NCI-H2029 (cell line): ENCODE results near the gene G2E3.
"Not testable (repeated sequence)": the region's sequence is repeated elsewhere in the genome, so short reads cannot be mapped to it uniquely, and the experiment has no call there.

ENCODE experiments used
- DNase-seq: peaks from one replicate; lab custom pipeline; 2025; lab: John Stamatoyannopoulos, UW

The G2E3 gene

DNA sequence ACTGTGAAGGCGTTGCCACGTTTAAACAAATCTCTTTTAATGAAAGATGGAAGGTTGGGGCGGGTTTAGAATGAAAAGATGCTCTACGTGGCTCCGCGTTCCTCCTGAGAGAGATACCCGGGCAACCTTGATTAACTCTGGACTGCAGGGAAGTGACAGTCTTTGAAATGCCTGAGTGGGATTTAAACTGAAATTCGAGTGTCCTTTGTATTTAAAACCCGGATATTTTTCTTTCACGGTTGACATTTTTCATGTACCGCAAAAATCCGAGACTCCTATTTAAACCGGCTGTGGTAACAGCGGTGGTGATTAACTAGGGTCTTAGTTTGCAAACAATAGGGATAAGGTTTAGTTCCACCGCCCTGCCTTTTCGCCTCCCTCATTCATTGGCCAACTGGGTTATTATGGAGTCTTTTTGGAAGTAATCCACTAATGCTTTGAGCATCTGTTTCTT is 707 bp downstream of the G2E3 start:
- DNase-seq, result no peak

GRCh38 chr14:30560581-30560980 is 1.6 kb downstream of the G2E3 start:
- DNase-seq, result no peak

GRCh38 chr14:30564235-30564867 is 5.4 kb downstream of the G2E3 start:
- DNase-seq, result no peak

DNA sequence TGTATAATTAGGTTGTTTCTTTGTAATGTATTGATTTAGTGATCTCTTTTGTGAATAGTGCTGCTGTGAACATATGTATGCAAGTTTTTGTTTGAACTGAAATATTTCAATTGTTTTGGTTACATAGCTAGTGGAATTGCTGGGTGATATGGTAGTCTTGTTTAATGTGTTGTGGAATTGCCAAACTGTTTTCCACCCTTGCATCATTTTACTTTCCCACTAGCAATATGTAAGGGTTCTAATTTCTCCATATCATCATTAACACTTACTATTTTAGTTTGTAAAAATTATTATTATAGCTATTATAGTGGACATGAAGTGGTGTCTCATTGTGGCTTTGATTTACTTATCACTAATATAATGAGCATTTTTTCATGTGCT is 5.9 kb downstream of the G2E3 start:
- DNase-seq, result no peak

DNA sequence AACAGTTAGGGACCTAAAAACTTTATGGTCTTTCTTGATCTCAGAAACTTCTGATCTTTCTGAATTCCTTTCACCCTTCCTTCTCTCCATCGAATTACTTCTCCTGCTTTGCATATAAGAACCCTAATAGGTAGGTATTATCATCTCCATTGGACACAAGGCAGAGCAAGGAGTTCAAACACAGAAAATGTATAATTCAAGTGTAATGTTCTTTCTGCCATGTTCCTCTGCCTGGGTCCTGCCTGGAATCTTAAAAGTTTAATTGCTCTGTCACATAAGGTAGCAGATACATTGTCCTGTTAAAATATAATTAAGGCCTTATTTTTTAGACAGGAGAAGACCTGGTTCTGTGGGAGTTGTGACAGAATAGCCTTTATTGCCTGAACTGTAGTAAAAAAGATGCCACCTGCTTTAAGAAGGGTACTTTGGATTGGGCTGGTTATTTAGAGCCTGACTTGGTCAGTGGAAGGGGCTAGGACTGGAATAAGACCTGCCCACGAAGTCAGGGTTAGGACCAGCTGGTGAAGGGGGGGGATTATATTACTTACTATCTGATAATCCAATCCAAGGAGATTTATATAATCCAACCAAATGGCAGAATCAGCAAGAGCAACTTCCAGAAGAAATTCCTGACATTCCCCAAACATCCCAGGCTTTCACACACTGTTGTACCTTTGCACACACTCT is 10.4 kb downstream of the G2E3 start:
- DNase-seq, result no peak

DNA sequence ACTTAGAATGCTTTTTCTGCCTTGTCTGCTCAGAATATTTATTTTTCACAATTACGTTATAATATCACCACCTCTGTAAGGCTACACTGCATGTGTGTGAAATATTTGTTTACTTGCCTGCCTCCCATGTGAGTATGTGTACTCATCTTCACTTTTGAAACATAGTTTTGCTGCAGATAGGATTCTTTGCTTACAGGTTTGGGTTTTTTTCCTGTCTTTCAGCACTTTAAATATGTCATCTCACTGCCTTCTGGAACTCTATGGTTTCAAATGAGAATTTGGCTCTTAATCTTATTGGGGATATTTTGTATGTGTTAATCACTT is 10.9 kb downstream of the G2E3 start:
- DNase-seq, result no peak

GRCh38 chr14:30572237-30572636 is 13.3 kb downstream of the G2E3 start:
- no peak for DNase-seq

GRCh38 chr14:30572771-30573170 is 13.8 kb downstream of the G2E3 start:
- no peak for DNase-seq

DNA sequence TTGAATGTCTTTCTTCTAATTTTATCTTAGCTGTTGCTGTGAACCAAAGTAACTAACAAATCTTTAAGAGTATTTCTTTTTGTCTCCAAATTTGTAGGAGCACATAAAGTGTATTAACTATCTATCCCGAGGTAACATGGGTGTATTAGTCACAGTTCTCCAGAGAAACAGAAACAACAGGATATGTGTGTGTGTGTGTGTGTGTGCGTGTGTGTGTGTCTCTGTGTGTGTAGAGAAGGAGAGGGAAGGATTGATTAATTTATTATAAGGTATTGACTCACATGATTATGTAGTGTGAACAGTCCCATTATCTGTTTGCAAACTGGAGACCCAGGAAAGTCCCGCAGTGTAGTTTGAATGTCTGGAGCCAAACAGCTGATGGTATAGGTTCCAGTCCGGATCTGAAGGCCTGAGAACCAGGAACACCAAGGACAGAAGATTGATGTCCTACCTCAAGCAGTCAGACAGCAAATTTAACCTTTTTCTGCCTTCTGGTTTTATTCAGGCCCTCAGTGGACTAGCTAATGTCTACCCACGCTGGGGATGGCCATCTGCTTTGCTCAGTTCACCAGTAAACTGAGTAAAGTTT is 14.4 kb downstream of the G2E3 start:
- DNase-seq, result no peak

- DNase-seq, result no peak
These were observed 15.0 kb downstream of the G2E3 start for GRCh38 chr14:30573966-30574365.

GRCh38 chr14:30574777-30575176 is 15.8 kb downstream of the G2E3 start:
- DNase-seq, result not testable (repeated sequence)

DNA sequence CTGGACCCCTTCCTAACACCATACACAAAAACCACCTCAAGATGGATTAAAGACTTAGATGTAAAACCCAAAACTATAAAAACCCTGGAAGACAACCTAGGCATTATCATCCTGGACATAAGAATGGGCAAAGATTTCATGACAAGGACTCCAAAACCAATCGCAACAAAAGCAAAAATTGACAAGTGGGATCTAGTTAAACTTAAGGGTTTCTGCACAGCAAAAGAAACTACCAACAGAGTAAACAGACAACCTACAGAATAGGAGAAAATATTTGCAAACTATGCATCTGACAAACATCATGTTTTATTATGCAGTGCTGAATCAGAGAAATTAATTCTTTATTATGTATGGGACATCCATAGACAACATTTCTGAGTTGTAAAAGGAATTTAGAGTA is 17.4 kb downstream of the G2E3 start:
- not testable (repeated sequence) for DNase-seq

DNA sequence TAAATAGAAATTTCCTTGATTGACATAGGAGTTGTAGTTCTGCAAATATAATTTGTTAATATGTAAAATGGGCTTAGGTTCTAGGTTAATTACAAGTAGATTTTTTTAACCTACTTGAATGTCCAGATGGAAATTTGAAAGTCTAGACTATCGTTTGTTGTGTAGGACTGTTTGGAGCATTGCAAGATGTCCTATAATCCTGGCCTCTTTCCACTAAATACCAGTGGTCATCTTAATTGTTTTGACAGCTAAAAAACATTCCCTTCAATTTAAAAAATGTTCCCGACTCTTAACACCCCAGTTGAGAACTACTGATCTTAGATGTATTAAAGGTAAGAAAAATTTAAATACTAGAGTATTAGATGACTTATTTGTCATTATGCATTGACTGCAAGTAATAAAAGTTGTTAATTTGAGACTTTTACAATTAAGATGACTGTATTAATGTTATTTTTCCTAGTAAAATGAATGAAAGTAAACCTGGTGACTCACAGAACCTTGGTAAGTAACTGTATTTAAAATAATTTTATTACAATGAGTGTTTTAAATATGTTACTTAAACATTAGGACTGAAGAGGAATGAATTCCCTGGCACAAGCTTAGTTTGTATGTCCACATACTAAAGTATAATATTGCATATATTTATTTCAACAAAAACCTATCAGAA is 21.8 kb downstream of the G2E3 start:
- no peak for DNase-seq

- no peak for DNase-seq
These were observed 22.3 kb downstream of the G2E3 start for GRCh38 chr14:30581283-30581625.

DNA sequence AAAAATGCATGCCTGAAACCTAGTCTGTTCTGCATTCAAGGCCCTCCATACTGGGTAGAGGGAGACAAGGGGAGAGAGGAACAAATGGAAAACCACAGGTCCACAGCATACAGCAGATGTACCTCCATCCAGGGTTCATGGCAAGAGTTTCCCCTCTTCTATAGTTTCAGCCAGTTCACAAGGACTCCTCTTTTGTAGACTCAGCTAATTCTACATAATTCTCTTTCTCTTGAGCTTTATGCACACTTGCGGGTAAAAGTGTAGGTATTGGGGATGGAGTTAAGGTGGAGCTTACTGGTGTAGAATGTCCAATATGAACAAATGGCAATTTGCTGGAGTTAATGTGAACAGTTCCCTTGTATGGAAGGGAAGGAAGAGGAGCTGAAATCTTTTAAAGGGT is 23.4 kb downstream of the G2E3 start:
- DNase-seq, result no peak

- DNase-seq, result no peak
These were observed 25.2 kb downstream of the G2E3 start for GRCh38 chr14:30584058-30584630.

- DNase-seq, result no peak
These were observed 26.2 kb downstream of the G2E3 start for GRCh38 chr14:30585204-30585603.

DNA sequence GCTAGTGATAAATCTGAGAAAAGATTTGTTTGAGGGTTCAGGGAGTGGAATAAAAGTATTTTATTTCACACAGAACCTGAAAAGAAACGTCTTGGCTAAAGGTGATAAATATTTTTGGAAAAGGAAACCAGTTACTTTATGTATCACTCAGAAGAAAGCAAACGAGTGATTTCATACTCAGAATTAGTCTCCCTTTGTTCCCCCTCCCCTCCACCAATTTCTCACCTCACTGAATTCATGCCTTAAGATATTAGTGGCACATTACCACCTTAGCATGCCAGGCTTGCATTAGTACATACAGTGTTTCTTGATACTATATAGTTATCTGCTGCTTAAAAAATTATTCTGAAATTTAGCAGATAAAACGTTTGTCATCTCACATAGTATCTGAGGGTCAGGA is 28.2 kb downstream of the G2E3 start:
- DNase-seq, result no peak

DNA sequence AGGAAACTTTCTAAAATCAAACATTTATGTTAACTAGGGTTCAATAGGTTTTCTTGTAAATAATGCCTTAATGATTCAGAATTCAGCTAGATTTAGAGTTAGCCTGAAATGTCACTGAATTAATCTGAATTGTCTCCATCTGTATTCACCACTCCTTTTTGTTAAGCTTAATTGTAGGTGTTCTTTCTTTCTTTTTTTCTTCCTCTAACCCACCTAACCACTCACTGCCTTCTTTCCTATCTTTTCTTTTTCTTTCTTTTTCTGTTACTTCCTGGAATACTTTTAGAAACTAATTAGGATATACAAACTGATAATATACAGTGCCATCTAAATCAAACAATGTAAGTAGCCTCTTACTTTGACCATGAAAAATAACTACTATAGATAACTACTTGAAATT is 29.9 kb downstream of the G2E3 start:
- no peak for DNase-seq

- DNase-seq, result no peak
These were observed 38.0 kb downstream of the G2E3 start for GRCh38 chr14:30596935-30597334.

DNA sequence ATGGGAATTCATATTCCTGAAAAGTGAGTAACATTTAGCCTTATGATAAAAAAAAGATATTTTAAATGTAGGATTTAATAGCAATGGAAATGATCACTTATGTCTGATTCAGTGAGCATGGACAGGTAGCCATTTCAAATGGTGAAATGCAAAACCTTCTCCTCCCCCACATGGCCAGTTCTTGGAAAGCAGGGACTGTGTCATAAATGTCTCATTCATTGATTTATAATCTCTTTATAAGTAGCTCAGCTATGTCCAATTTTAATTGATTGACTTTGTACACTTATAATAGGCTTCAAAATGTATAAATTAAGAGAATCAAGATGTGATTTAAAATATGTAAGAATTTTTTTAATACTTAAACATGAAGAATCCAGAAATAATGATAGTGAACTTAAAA is 38.5 kb downstream of the G2E3 start:
- DNase-seq, result no peak

- DNase-seq, result no peak
These were observed 42.3 kb downstream of the G2E3 start for GRCh38 chr14:30600922-30601918.
